Activated CD8-positive, alpha-beta memory T cell treated with anti-CD3 and anti-CD28 coated beads, Interleukin-2, amount 50 U/mL, for 48 hours (primary cell): ENCODE measurements around the gene RIOK2.

ENCODE experiments used
- DNase-seq: peaks from one replicate; pipeline ENCODE4 v3.0.0-alpha.2; 2020

The RIOK2 gene

GRCh38 chr5:97121848-97122247, 61.2 kb downstream of the RIOK2 start:
- no peak for DNase-seq

- no peak for DNase-seq
These were observed 62.9 kb downstream of the RIOK2 start for GRCh38 chr5:97120195-97120594.

GRCh38 chr5:97119007-97119390, 64.0 kb downstream of the RIOK2 start:
- DNase-seq = no peak

GRCh38 chr5:97118261-97119006, 64.6 kb downstream of the RIOK2 start:
- DNase-seq = no peak

- DNase-seq = no peak
These were observed 67.1 kb downstream of the RIOK2 start for GRCh38 chr5:97115932-97116331.

GRCh38 chr5:97112230-97112629, 70.8 kb downstream of the RIOK2 start:
- no peak for DNase-seq

GRCh38 chr5:97111616-97112015, 71.4 kb downstream of the RIOK2 start:
- no peak for DNase-seq

GRCh38 chr5:97111004-97111403, 72.0 kb downstream of the RIOK2 start:
- no peak for DNase-seq
